Thoracic aorta (tissue), 2 donors: ENCODE measurements around the gene AICDA. TPM values are rescaled to one million over a fixed set of nuclear protein-coding genes. Genes with fewer than 3 reads are reported as not detected.
A peak's percentile ranks its signal among the peaks of the same experiment; 100 is the strongest.

ENCODE experiments used
- ATAC-seq: fragments of 150-250 bp; one replicate; pipeline ENCODE4 v1.8.0; 2017; ENCODE audit warnings: low read depth; ENCODE audit not compliant: insufficient number of reproducible peaks, low FRiP score
- DNase-seq: peaks from one replicate; pipeline ENCODE4 v3.0.0-alpha.2; 2020; ENCODE audit warnings: low spot score
- H3K27ac ChIP-seq, 2 donors: fragments of 200-600 bp; sonication (generic); 1 replicate in 1 of 2; 2 replicates in 1 of 2; pipeline ENCODE4 v1.5.1; 2016; ENCODE audit warnings: mild to moderate bottlenecking in 2 of 2, moderate library complexity in 2 of 2
- H3K27me3 ChIP-seq: fragments of 200-600 bp; sonication (generic); replicated peaks from 2 replicates; pipeline ENCODE4 v1.6.0; 2016; ENCODE audit warnings: mild to moderate bottlenecking; ENCODE audit not compliant: insufficient read depth
- H3K36me3 ChIP-seq: fragments of 200-600 bp; sonication (generic); one replicate; pipeline ENCODE4 v1.5.1; 2016
- H3K4me1 ChIP-seq, 2 donors: fragments of 200-600 bp; sonication (generic); 1 replicate in 1 of 2; 2 replicates in 1 of 2; pipeline versions ENCODE4 v1.5.1 to v1.6.0; 2016; ENCODE audit warnings: low read depth in 2 of 2, mild to moderate bottlenecking in 1 of 2; ENCODE audit not compliant: control insufficient read depth in 1 of 2
- H3K4me3 ChIP-seq: fragments of 200-600 bp; sonication (generic); 2 replicates; pipeline ENCODE4 v1.5.1; 2016; ENCODE audit warnings: mild to moderate bottlenecking
- H3K9me3 ChIP-seq: fragments of 200-600 bp; sonication (generic); 2 replicates; pipeline ENCODE4 v1.5.1; 2016
- total RNA-seq, 2 donors: library from RNA; depleted of rRNA; stranded (reverse); fragments of >200 nt; gene quantifications; one replicate each; pipeline versions ENCODE4 v1.1.0 to v1.2.3, GENCODE V29; 2016
- TF ChIP-seq, protein P1 (sequence below): fragments of 200-600 bp; sonication (generic); IDR thresholded peaks from one replicate; pipeline ENCODE4 v1.5.1; 2019; ENCODE audit warnings: antibody characterized with exemption

Gene AICDA
- total RNA-seq, 2 donors from 2014 or later, result not detected

DNA sequence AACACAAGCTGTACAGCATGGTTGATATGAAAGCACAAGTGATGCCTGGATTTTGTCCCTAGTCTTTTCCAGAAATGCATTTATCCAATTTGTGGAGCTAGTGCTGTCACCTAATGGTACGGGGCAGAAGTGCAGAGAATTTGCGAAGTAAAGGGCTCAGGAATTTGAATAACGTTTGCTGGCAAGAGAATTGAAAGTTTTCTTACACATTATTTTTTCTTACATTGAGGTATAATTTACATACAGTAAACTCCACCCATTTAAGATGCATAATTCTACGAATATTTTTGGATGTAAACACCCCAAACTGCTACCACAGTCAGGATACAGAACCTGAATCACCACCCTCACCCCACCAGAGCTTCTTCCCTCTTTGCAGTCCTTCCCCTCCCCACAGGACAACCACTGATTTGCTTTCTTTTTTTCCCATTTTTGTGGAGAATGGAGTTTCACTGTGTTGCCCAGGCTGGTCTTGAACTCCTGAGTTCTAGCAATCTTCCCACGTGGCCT lies 3.5 kb downstream of the AICDA start:
- no peaks in the 10 kb centered on the region for H3K9me3 ChIP-seq
- H3K27me3 ChIP-seq, result no peaks in the 10 kb centered on the region
- TF ChIP-seq, protein P1, sequence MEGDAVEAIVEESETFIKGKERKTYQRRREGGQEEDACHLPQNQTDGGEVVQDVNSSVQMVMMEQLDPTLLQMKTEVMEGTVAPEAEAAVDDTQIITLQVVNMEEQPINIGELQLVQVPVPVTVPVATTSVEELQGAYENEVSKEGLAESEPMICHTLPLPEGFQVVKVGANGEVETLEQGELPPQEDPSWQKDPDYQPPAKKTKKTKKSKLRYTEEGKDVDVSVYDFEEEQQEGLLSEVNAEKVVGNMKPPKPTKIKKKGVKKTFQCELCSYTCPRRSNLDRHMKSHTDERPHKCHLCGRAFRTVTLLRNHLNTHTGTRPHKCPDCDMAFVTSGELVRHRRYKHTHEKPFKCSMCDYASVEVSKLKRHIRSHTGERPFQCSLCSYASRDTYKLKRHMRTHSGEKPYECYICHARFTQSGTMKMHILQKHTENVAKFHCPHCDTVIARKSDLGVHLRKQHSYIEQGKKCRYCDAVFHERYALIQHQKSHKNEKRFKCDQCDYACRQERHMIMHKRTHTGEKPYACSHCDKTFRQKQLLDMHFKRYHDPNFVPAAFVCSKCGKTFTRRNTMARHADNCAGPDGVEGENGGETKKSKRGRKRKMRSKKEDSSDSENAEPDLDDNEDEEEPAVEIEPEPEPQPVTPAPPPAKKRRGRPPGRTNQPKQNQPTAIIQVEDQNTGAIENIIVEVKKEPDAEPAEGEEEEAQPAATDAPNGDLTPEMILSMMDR, result peak; percentile 74
- H3K4me1 ChIP-seq, result no peaks in the 10 kb centered on the region
- DNase-seq, result no peak
- ATAC-seq, result no peak
- peak overlapping the region; percentile 2 for H3K4me3 ChIP-seq
- H3K36me3 ChIP-seq, result no peaks in the 10 kb centered on the region
- H3K27ac ChIP-seq, result no peak overlapping the region

DNA sequence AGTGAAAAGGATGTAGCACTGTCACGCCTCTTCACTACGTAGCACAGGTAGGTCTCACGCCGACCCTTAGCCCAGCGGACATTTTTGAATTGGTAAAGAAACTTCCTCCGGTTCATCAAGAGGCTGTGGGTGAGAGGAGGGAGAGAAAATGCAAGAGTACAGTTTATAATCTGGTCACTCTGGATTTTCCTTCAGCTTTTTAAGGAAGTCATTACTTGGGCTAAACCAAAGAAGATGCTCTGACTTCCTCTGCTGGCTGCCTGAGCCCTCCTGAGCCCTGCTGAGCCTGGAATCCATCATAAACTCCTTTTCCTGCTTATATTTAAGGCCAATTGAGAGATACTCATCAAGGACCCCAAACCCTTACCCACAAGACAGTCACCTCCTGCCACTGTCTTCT lies 5.8 kb downstream of the AICDA start:
- H3K4me1 ChIP-seq, result no peaks in the 10 kb centered on the region
- H3K27ac ChIP-seq, result no peak overlapping the region
- DNase-seq (no peak), ATAC-seq (no peak)
- no peaks in the 10 kb centered on the region for H3K27me3 ChIP-seq
- no peak overlapping the region for H3K4me3 ChIP-seq
- TF ChIP-seq, protein P1, result no peak
- H3K9me3 ChIP-seq, result no peaks in the 10 kb centered on the region
- no peaks in the 10 kb centered on the region for H3K36me3 ChIP-seq

DNA sequence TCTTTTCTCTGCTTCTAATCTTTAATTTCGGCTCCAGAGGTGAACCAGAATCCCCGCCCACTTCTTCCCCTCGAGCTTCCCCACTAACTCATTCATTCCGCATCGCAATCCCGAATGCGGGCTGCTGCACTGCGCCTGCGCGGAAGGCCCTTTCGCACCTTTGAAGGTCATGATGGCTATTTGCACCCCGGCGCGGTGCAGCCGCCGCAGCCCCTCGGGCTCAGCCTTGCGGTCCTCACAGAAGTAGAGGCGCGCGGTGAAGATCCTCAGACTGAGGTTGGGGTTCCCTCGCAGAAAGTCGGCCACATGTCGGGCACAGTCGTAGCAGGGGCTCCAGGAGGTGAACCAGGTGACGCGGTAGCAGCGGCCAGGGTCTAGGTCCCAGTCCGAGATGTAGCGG lies 7.6 kb downstream of the AICDA start:
- no peak for DNase-seq
- Histone ChIP-seq H3K4me1 (no peaks in the 10 kb centered on the region), H3K9me3 (no peaks in the 10 kb centered on the region), H3K4me3 (no peak overlapping the region), H3K27ac (no peak overlapping the region), H3K36me3 (no peaks in the 10 kb centered on the region), H3K27me3 (no peaks in the 10 kb centered on the region)
- no peak for ATAC-seq
- TF ChIP-seq, protein P1, result no peak

DNA sequence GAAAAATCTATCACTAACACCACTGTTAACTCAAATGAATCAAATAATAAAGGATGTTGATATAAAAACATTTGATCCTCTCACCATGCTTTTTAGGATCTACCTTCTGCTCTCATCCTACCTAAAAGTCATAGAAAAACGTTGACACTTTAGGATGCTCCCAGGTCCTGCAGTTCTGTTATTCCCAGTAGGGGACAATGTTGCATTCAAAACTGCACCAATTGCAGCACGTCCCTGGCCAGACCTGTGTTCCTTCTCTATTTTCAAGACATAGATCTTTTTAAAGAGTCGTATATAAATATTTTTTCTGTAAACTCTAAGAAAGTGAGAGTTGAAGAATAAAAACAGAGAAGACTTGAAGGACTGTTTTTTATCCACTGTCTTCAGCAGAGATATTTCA lies 8.8 kb downstream of the AICDA start:
- H3K9me3 ChIP-seq, result no peaks in the 10 kb centered on the region
- no peak overlapping the region for H3K27ac ChIP-seq
- DNase-seq (no peak), ATAC-seq (no peak)
- no peaks in the 10 kb centered on the region for H3K4me1 ChIP-seq
- no peaks in the 10 kb centered on the region for H3K27me3 ChIP-seq
- H3K4me3 ChIP-seq, result no peak overlapping the region
- no peaks in the 10 kb centered on the region for H3K36me3 ChIP-seq
- TF ChIP-seq, protein P1, result peak; percentile 12

DNA sequence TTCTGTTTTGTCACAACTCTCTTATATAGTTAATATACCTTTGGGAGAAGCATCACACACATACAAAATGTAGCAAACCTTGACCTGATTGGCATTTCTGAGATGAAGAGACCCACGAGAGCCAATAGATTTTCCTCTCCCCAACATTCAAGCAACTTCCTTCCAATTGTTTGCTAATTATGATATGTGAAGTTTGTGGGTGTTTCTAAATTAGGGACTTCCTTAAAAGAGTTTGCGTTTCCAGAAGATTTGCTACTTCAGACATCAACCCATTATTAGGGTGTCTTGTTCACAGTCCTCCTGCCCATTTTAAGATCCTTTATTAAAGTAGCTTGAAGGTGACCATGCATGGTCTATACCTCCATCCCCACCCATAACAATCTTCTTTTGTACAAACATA lies 9.4 kb downstream of the AICDA start:
- H3K36me3 ChIP-seq, result no peaks in the 10 kb centered on the region
- H3K27me3 ChIP-seq, result no peaks in the 10 kb centered on the region
- H3K27ac ChIP-seq, result no peak overlapping the region
- H3K4me1 ChIP-seq, result no peaks in the 10 kb centered on the region
- H3K9me3 ChIP-seq, result no peaks in the 10 kb centered on the region
- DNase-seq, result no peak
- TF ChIP-seq, protein P1, result no peak
- no peak overlapping the region for H3K4me3 ChIP-seq
- no peak for ATAC-seq
